Activated CD4-positive, alpha-beta T cell treated with anti-CD3 and anti-CD28 coated beads, Interleukin-2, amount 10 ng/mL, durations not matched to agents 24 days and 14 days (primary cell): ENCODE data around the gene PXYLP1. TPM values are rescaled to one million over a fixed set of nuclear protein-coding genes. Genes with fewer than 3 reads are reported as not detected.

Source experiments
- DNase-seq: peaks from one replicate; pipeline ENCODE4 v3.0.0; 2022
- H3K27ac Mint-ChIP-seq: one replicate; pipeline ENCODE4 v1.8.0; 2022; ENCODE audit warnings: mild to moderate bottlenecking, mixed read lengths
- H3K27me3 Mint-ChIP-seq: one replicate; pipeline ENCODE4 v1.8.0; 2022; ENCODE audit warnings: mixed read lengths
- H3K36me3 Mint-ChIP-seq: one replicate; pipeline ENCODE4 v1.8.0; 2022; ENCODE audit warnings: low read depth, mild to moderate bottlenecking, mixed read lengths
- H3K4me1 Mint-ChIP-seq: one replicate; pipeline ENCODE4 v1.8.0; 2021; ENCODE audit warnings: mixed read lengths
- H3K4me3 Mint-ChIP-seq: one replicate; pipeline ENCODE4 v1.8.0; 2022; ENCODE audit warnings: mild to moderate bottlenecking, moderate library complexity, mixed read lengths
- H3K9me3 Mint-ChIP-seq: one replicate; pipeline ENCODE4 v1.8.0; 2021; ENCODE audit warnings: mixed read lengths
- intact Hi-C: fragments of 100-400 bp; cut with micrococcal nuclease; formaldehyde crosslinking; loops from one replicate; pipeline ENCODE4 v1.15.1; 2023
- total RNA-seq: library from RNA; stranded (reverse); gene quantifications from 2 replicates; pipeline ENCODE4 v1.2.3, GENCODE V29; 2022

Gene PXYLP1
- total RNA-seq, 1 donor from 2014 or later: 10.7 TPM

- peaks cover 14% of the 10 kb centered on the region for H3K4me1 Mint-ChIP-seq
- H3K4me3 Mint-ChIP-seq: no peak overlapping the region
- intact Hi-C loops: no loop called here
- no peaks in the 10 kb centered on the region for H3K36me3 Mint-ChIP-seq
- H3K9me3 Mint-ChIP-seq: no peaks in the 10 kb centered on the region
- DNase-seq: no peak
- no peaks in the 10 kb centered on the region for H3K27me3 Mint-ChIP-seq
- no peak overlapping the region for H3K27ac Mint-ChIP-seq
These were observed 99.2 kb downstream of the PXYLP1 start for GRCh38 chr3:141330718-141331376.

- Mint-ChIP-seq H3K9me3 (no peaks in the 10 kb centered on the region), H3K4me1 (peaks cover 13% of the 10 kb centered on the region), H3K27me3 (no peaks in the 10 kb centered on the region), H3K36me3 (no peaks in the 10 kb centered on the region), H3K27ac (no peak overlapping the region), H3K4me3 (no peak overlapping the region)
- intact Hi-C loops: no loop called here
- DNase-seq: no peak
These were observed 100.0 kb downstream of the PXYLP1 start for GRCh38 chr3:141331377-141332318.

GRCh38 chr3:141332416-141332815 lies 100.8 kb downstream of the PXYLP1 start:
- DNase-seq: no peak
- intact Hi-C loops: no loop called here
- Mint-ChIP-seq H3K27me3 (no peaks in the 10 kb centered on the region), H3K4me1 (peaks cover 13% of the 10 kb centered on the region), H3K4me3 (no peak overlapping the region), H3K27ac (no peak overlapping the region), H3K36me3 (no peaks in the 10 kb centered on the region), H3K9me3 (no peaks in the 10 kb centered on the region)

DNA sequence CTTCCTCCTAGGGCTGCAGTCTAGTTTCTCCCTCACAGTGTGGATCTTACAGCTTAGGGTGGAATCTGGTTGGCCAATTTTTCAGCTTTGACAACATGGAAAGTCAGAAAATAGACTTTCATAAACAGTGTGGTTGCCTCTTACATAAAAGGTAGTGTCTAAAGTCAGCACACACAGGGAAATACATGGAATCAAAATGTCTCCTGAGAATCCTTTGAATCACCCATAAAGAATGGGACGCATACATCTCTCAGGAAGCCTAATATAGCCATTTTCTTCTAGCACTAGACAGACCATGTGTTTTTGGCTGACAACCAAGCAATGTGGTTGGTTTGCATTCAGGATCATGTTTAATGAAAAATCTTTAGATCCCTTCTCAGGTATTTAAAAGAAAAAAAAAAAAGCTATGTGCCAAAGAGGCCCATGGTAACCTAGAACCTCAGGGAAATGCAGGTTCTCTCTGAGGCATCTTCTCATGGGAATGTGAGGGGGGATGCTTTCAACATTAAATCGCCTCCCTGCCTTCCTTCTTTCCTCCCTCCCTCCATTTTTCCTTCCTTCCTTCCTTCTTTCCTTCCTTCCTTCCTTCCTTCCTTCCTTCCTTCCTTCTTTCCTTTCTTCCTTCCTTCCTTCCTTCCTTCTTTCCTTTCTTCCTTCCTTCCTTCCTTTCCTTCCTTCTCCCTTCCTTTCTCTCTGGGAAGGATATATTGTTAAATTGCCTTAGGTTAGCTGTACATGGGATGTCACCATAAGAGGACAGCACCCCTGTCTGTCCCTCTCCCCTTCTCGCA lies 102.4 kb downstream of the PXYLP1 start:
- peaks cover 5% of the 10 kb centered on the region for H3K9me3 Mint-ChIP-seq
- H3K27me3 Mint-ChIP-seq: peaks cover 2% of the 10 kb centered on the region
- no peak for DNase-seq
- no peaks in the 10 kb centered on the region for H3K36me3 Mint-ChIP-seq
- no peak overlapping the region for H3K4me3 Mint-ChIP-seq
- no peak overlapping the region for H3K27ac Mint-ChIP-seq
- H3K4me1 Mint-ChIP-seq: peaks cover 4% of the 10 kb centered on the region
- intact Hi-C loops: no loop called here

- intact Hi-C loops: no loop called here
- H3K36me3 Mint-ChIP-seq: no peaks in the 10 kb centered on the region
- no peak for DNase-seq
- peaks cover 4% of the 10 kb centered on the region for H3K4me1 Mint-ChIP-seq
- no peak overlapping the region for H3K27ac Mint-ChIP-seq
- H3K27me3 Mint-ChIP-seq: peaks cover 5% of the 10 kb centered on the region
- H3K4me3 Mint-ChIP-seq: no peak overlapping the region
- H3K9me3 Mint-ChIP-seq: peaks cover 5% of the 10 kb centered on the region
These were observed 103.1 kb downstream of the PXYLP1 start for GRCh38 chr3:141334627-141335250.

DNA sequence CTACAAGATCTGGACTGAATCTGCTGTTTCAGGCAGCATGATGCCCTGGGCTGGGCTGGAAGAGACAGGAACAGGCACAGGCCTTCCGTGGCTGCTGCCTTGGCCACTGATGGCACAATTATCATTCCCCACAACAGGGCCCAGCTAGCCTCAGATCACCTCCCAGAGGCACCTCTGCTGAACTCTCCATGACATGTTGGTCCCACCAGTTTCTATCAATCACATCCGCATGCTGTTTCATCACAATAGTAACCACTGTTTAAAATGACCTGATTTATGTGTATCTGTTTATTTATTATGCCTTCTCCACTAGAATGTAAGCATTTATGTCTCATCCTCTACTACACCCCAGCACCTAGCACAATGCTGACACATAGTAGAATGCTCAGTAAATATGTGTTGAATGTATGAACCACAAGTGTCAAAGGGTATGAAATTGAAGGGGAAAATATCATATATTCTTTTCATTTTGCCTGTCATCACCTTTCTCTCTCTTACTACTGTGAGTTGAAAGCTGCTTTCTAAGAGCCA lies 104.0 kb downstream of the PXYLP1 start:
- Mint-ChIP-seq H3K4me1 (peaks cover 4% of the 10 kb centered on the region), H3K27me3 (peaks cover 6% of the 10 kb centered on the region), H3K27ac (no peak overlapping the region), H3K4me3 (no peak overlapping the region), H3K9me3 (peaks cover 5% of the 10 kb centered on the region), H3K36me3 (no peaks in the 10 kb centered on the region)
- DNase-seq: no peak
- intact Hi-C loops: no loop called here

- no peaks in the 10 kb centered on the region for H3K36me3 Mint-ChIP-seq
- no peak for DNase-seq
- no peak overlapping the region for H3K27ac Mint-ChIP-seq
- intact Hi-C loops: no loop called here
- H3K9me3 Mint-ChIP-seq: peaks cover 8% of the 10 kb centered on the region
- H3K4me3 Mint-ChIP-seq: no peak overlapping the region
- H3K4me1 Mint-ChIP-seq: peaks cover 2% of the 10 kb centered on the region
- H3K27me3 Mint-ChIP-seq: peaks cover 11% of the 10 kb centered on the region
These were observed 105.3 kb downstream of the PXYLP1 start for GRCh38 chr3:141336672-141337522.

DNA sequence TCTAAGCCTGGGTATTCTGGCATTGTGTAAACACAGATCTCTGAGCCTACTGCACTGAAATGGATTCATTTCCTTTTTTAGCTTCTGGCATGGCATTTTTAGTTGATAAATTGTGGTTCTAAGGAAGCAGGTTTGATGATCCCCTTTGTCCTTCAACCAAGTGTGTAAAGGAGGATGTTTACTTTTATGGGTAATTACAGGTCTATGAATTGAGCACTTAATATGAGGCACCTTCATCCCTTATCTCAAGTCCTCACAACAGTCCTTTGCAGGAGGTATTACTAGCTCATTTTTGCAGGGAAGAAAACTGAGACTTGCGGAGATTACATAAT lies 105.9 kb downstream of the PXYLP1 start:
- intact Hi-C loops: no loop called here

DNA sequence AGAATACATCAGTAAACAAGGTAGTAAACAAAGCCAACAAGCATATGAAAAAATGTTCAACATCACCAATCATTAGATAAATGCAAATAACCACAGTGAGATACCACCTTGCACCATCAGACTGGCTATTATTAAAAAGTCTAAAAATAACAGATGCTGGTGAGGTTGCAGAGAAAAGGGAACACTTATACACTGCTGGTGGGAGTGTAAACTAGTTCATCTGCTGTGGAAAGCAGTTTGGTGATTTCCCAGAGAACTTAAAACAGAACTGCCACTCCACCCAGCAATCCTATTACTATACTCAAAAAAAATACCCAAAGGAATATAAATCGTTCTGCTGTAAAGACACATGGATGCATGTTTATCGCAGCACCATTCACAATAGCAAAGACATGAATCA lies 106.4 kb downstream of the PXYLP1 start:
- Mint-ChIP-seq H3K4me1 (no peaks in the 10 kb centered on the region), H3K4me3 (no peak overlapping the region), H3K27ac (no peak overlapping the region), H3K27me3 (peaks cover 12% of the 10 kb centered on the region), H3K36me3 (no peaks in the 10 kb centered on the region), H3K9me3 (peaks cover 8% of the 10 kb centered on the region)
- intact Hi-C loops: no loop called here
- no peak for DNase-seq

More for the DNA sequence above, 105.9 kb downstream of the PXYLP1 start:
- Mint-ChIP-seq H3K4me3 (no peak overlapping the region), H3K27ac (no peak overlapping the region), H3K36me3 (no peaks in the 10 kb centered on the region), H3K27me3 (peaks cover 11% of the 10 kb centered on the region), H3K9me3 (peaks cover 8% of the 10 kb centered on the region), H3K4me1 (no peaks in the 10 kb centered on the region)
- no peak for DNase-seq

DNA sequence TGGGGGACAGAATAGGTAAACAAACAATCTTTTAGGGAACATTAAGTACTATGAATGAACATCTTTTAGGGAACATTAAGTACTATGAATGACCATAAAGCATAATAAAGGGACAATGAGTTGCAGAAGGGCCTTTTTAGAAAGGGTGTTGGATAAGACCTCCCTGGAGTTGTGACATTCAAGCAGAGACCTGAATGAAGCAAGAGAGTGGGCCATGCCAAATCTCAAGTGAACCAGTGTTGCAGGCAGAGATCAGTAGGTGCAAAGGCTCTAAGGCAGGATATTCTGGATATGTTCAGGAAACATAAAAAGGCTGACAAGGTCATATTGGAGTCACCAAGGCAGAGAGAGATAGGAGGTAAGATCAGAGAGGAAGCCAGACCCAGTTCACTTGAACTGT lies 107.3 kb downstream of the PXYLP1 start:
- H3K36me3 Mint-ChIP-seq: no peaks in the 10 kb centered on the region
- intact Hi-C loops: no loop called here
- peaks cover 8% of the 10 kb centered on the region for H3K9me3 Mint-ChIP-seq
- no peak overlapping the region for H3K27ac Mint-ChIP-seq
- no peak overlapping the region for H3K4me3 Mint-ChIP-seq
- no peak for DNase-seq
- H3K4me1 Mint-ChIP-seq: no peaks in the 10 kb centered on the region
- peaks cover 12% of the 10 kb centered on the region for H3K27me3 Mint-ChIP-seq

- no peak overlapping the region for H3K27ac Mint-ChIP-seq
- peaks cover 12% of the 10 kb centered on the region for H3K27me3 Mint-ChIP-seq
- H3K4me3 Mint-ChIP-seq: no peak overlapping the region
- peaks cover 8% of the 10 kb centered on the region for H3K9me3 Mint-ChIP-seq
- H3K36me3 Mint-ChIP-seq: no peaks in the 10 kb centered on the region
- intact Hi-C loops: no loop called here
- no peak for DNase-seq
- no peaks in the 10 kb centered on the region for H3K4me1 Mint-ChIP-seq
These were observed 109.9 kb downstream of the PXYLP1 start for GRCh38 chr3:141341536-141341935.

DNA sequence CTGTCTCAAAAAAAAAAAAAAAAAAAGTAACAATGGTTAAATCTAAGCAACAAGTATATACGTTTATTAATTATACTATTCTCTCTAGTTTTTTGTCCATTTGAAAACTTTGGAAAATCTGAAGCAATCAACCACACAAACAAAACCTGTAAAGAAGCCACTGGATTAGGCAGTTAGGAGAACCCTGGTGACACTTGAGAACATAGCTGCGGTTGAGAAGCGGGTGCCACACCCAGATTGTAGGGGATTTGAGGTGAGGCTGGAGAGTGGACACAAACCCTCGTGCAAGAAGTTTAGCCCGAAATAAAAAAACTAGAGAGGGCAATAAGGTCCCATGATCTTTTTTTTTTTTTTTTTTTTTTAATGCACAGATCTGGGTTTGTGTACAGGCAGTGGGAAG lies 110.8 kb downstream of the PXYLP1 start:
- intact Hi-C loops: no loop called here
- H3K27me3 Mint-ChIP-seq: peaks cover 12% of the 10 kb centered on the region
- H3K4me1 Mint-ChIP-seq: no peaks in the 10 kb centered on the region
- H3K9me3 Mint-ChIP-seq: peaks cover 8% of the 10 kb centered on the region
- H3K4me3 Mint-ChIP-seq: no peak overlapping the region
- H3K27ac Mint-ChIP-seq: no peak overlapping the region
- no peaks in the 10 kb centered on the region for H3K36me3 Mint-ChIP-seq
- no peak for DNase-seq

- no peak for DNase-seq
- intact Hi-C loops: no loop called here
- Mint-ChIP-seq H3K36me3 (no peaks in the 10 kb centered on the region), H3K4me1 (no peaks in the 10 kb centered on the region), H3K9me3 (peaks cover 8% of the 10 kb centered on the region), H3K4me3 (no peak overlapping the region), H3K27ac (no peak overlapping the region), H3K27me3 (peaks cover 12% of the 10 kb centered on the region)
These were observed 111.5 kb downstream of the PXYLP1 start for GRCh38 chr3:141343077-141343476.
